NCI-H2171 treated with DMSO at 0.1 percent for 48 hours (cell line): ENCODE data around the gene ARID3A.
"Not testable (repeated sequence)": the region's sequence is repeated elsewhere in the genome, so short reads cannot be mapped to it uniquely, and the experiment has no call there.

Source experiments
- DNase-seq: peaks from one replicate; lab custom pipeline; 2025; lab: John Stamatoyannopoulos, UW

ARID3A gene

DNA sequence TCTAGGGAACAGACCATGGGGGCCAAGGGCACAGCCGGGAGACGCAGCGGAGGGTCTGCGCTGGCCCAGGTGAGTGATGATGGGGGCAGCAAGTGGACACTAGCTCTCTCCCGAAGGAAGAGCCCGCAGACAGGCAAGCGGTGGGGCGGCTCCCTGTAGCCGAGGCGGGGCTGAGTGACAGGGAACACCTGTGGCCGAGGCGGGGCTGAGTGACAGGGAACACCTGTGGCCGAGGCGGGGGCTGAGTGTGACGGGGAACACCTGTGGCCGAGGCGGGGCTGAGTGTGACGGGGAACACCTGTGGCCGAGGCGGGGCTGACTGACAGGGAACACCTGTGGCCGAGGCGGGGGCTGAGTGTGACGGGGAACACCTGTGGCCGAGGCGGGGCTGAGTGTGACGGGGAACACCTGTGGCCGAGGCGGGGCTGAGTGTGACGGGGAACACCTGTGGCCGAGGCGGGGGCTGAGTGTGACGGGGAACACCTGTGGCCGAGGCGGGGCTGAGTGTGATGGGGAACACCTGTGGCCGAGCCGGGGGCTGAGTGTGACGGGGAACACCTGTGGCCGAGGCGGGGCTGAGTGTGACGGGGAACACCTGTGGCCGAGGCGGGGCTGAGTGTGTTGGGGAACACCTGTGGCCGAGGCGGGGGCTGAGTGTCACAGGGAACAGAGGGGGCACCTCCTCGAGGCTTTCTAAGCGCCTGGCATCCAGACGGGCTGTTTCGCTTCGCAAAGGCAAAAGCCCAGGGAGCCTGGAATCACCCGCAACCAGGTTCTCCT is 34.2 kb upstream of the ARID3A start:
- DNase-seq, result not testable (repeated sequence)

DNA sequence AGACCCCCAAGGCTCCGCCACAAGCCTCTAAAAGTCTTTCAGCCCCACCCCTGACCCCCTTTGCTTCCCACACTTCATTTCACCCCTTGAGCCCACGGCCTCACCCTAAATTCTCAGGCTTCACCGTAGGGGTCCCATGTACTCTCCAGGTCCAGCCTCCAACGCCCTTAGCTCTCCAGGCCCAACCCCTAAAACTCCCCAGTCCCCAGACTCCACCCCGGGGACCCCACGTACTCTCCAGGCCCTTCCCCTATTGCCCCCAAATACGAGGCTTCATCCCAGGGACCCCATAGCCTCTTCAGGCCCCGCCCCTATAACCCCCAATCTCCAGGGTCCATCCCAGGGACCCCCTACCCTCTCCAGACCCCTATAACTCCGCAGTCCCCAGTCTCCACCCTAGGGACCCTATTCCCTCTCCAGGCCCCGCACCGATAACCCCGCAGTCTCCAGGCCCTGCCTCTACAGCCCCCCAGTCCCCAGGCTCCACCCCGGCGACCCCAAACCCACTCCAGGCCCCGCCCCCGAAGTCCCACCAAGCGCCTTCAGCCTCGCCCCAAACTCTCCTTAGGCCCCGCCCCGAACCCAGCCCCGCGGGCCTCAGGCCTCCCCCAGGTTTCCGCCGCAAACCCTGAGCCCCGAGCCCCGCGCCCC is 33.5 kb upstream of the ARID3A start:
- DNase-seq, result no peak

DNA sequence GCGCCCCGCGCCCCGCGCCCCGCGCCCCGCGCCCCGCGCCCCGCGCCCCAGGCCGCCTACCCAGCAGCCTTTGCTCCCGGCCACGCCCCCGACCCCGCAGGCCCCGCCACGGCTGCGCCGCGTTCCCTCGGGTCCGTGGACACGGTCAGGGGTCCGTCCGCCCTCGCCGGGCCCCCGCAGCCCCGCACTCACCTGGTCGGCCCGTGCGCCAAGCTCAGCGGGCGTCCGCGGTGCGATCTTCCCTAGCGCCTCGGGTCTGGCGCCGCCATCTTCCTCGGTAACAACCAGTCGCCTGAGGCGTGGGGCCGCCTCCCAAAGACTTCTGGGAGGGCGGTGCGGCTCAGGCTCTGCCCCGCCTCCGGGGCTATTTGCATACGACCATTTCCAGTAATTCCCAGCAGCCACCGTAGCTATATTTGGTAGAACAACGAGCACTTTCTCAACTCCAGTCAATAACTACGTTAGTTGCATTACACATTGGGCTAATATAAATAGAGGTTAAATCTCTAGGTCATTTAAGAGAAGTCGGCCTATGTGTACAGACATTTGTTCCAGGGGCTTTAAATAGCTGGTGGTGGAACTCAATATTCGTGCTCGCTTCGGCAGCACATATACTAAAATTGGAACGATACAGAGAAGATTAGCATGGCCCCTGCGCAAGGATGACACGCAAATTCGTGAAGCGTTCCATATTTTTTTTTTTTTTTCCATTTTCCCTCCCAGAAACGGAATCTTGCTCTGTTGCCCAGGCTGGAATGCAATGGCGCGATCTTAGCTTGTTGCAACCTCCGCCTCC is 32.7 kb upstream of the ARID3A start, which contains the start of the genes MED16 and RNU6-9:
Gene MED16, minus strand, starts transcription at position 294 of the 796 bp plus-strand sequence. CDS start 2,056 bp downstream, outside the sequence.
Gene RNU6-9, plus strand, starts transcription at position 591 of the 796 bp plus-strand sequence.
- DNase-seq, result peak; percentile 94

DNA sequence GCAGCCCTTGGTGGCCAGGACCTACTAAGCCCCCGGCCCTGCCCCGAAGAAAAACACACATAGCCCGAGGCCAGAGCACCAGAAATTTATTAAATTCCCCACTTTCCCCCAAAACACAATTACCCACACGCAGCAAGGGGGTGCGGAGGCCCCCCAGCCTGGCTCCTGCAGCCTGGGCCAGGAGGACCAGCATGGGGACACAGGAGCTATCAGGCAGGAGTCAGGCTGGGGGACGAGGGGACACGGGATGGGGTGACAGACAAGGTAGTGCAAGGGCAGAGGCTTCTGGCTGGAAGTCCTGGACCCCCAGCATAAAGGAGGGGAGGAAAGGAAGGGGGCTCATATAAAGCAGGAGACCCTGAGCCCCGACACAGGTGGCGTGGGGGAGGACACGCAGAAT is 29.4 kb upstream of the ARID3A start:
- DNase-seq, result no peak

DNA sequence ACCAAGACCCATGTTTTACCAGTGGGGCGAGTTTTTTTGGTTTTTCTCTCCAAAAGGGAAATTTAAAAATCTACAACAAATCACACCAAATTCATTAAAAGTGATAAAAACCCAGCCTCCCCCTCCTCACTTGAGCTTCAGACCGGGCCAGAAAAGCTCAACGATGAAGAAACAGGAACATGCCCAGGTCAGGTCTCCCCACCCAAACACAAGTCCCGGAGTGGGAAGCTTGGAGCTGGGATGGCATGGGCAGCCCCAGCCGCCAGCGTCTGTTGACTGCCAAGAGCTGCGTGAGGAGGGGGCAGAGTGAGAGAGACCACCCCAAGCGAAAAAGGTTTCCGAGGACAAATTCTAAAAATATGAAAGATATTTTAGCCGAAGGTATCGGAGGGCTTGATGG is 28.8 kb upstream of the ARID3A start:
- no peak for DNase-seq

DNA sequence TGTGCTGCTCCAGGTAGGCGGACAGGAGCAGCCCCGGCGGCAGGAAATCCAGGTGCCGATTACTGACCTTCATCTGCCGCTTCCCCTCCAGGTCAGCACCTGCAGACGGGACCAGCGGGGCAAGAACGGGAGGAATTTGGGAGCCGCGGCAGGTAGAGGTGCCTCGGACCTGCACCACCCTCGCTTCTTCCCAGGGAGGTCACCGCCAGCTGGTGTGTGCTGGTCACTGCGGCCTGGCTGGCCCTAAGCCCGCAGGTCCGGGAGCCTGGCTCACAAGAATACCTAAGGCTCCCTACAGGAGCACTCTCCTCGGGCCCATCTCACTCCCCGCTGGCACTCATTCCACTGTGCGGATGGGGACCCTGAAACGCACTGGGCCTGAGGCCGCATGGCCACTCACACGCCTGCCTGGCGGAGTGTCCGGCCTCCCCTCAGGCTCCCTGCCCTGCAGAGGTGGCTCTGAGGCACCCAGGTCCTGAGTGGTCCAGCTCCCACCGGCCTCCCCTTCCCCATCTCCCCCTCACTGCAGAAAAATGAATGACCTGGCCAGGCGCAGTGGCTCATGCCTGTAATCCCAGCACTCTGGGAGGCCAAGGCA is 28.3 kb upstream of the ARID3A start:
- DNase-seq, result no peak

DNA sequence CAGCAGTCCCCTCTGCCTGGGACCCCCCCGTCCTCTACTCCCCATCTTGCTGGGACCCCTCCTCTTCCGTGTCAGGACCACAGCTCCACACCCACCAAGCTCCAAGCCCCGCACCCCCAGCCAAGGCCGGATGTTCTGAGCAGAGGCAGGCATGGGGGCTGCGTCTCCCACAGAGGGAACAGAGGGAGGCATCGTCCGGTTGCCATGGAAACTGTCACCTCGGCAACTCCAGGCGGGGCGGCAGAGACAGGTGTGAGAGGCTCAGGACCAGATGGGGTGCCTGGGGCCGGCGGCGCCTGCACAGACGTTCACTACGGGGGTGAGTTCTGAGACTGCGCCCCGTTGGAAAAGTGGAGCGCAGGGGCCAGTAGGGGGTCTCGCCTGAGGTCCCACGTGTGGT is 27.2 kb upstream of the ARID3A start:
- DNase-seq, result peak; percentile 97

DNA sequence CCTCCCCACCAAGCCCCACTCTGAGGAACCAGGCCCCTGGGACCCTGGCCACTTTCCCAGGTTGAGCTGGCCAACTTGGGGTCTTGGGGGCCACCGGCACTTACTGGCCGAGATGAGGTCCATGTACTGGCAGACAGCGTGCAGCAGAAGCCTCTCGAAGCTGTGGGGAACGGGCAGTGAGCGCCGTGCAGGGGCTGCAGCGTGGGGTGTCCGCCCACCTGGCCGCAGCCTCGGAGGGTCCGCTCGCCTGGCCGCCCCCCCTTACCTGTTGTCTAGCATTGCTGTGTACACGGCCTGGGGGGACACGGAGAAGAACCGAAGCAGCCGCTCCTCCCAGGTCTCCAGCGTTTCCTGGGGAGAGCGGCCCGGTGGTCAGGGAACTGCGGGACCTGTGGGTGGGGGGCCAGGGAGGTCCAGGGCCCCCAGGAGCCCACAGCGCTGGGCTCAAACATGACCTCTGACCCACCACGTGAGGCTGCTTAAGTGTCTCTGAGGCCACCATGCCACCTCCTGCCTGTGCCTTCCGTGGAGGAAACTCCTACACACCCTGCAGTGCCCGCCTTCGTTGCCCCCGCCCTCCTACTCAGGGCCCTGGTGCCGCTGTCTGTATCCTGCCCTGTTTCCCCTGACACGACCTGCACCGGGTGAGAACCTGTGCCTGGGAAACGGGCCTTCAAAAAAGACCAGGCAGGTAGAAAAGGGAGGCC is 26.3 kb upstream of the ARID3A start:
- DNase-seq, result no peak

DNA sequence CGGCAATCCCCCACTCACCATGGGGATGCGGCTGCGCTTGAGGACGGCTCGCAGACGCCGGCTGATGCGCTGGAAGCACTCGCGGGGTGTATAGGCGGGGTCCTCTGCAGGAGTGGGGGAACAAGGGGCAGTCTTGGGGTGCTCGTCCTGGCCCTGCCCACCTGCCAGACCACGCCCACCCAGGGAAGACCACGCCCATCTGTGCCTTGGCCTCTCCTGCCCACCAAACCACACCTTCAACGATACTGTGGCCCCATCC is 25.9 kb upstream of the ARID3A start:
- DNase-seq, result no peak

DNA sequence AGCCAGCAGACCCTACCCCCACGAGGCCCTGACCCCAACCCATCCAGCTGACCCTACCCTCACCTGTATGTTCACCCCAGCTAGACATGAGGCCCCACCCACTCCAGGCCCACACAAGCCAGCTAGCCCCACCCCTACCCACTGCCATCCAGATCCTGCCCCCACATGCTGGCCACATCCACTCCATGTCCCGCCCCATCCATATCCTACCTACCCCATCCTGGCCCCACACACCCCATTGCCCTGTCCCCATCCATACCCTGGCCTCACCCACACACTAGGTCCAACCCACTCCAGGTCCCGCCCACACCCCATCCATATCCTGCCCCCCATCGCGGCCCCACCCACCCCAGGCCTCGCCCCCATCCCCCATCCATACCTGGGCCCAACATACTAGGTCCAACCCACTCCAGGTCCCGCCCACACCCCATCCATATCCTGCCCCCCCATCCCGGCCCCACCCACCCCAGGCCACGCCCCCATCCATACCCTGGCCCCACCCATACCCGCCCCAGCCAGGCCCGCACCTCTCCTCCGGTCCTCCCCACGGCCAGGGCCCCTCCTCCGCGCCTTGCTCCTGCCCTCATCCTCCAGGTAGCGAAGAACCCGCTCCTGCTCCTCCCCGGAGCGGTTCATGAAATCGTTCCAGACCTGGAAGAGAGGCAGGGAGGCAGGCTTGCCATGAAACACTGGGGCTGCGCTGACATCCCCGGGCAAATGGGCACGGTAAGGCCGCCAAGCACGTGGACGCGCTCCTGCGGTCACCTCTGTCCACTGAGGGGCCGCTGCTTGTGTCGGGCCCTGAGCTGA is 25.3 kb upstream of the ARID3A start:
- peak; percentile 36 for DNase-seq

DNA sequence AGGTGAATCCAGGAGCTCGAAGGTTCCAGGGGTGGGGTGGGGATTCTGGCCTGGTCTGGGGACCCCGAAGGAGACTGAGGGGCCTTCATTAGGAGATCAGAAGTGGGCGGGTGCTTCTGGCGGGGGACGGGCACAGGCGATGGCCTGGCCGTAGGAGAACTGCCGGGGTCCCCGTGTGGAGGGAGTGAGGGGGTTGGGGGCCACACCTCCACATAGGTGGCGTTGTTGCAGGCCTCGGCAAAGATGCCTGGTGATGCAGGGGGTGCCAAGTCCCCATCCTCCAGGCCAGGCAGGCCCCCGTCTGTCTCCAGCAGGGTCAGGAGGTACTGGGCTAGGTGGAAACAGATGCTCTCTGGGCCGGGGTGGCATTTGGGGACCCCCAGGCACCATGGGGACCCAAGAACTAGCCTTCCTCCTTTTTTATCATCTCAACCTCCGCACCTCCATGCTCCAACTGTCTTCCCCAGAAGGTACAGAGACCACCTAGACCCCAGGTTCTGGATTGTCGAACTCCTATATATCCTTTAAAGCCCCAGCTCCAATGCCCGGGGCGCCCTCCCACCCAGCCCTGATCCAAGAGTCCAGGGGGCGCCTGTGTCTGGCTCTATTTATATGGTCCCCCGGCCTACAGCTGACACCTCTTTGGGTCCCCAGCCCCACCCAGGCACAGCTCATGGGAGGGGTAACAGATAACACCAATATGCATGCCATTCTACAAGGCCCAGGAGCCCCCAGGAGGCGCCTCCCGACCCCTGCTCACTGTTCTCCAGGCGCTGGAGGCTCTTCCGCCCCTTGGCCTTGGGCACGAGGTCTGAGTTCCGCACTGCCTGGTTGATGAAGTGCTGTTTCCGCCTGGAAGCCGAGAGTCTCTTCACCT is 24.4 kb upstream of the ARID3A start:
- DNase-seq, result no peak

DNA sequence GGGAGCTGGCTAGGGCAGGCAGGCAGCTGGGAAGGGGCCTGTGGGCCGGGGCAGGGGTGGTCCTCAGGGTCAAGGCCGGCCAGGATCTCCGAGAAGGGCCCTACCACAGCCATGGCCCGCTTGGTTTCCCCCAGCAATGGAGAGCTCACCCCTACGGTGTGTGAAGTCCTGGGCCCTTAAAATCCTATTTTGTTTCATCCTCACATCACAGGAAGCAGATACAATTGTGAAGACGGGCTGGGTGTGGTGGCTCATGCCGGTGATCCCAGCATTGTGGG is 23.8 kb upstream of the ARID3A start:
- DNase-seq, result no peak

DNA sequence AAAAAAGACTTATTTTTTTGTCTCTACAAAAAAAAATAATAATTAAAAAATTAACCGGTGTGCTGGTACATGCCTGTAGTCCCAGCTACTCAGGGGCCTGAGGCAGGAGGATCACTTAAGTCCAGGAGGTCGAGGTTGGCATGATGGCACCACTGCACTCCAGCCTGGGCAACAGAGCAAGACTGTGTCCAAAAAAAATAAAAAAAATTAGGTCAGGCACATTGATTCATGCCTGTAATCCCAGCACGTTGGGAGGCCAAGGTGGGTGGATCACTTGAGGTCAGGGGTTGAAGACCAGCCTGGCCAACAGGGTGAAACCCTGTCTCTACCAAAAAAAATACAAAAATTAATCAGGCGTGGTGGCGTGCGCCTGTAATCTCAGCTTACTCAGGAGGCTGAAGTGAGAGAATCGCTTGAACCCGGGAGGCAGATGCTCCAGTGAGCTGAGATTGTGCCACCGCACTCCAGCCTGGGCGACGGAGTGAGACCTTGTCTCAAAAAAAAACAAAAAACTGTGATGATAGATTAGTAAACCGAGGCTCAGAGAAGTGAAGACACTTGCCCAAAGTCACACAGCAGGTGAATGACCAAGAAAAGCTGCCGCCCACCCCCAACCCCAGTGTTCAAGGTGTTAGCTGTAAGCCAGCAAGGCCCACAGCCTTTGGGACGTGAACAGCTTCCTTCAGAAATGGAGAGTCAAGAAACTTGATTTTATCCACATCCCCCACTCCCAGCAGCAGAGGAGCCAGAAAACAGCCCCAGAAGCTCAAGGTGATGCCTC is 23.2 kb upstream of the ARID3A start:
- no peak for DNase-seq

DNA sequence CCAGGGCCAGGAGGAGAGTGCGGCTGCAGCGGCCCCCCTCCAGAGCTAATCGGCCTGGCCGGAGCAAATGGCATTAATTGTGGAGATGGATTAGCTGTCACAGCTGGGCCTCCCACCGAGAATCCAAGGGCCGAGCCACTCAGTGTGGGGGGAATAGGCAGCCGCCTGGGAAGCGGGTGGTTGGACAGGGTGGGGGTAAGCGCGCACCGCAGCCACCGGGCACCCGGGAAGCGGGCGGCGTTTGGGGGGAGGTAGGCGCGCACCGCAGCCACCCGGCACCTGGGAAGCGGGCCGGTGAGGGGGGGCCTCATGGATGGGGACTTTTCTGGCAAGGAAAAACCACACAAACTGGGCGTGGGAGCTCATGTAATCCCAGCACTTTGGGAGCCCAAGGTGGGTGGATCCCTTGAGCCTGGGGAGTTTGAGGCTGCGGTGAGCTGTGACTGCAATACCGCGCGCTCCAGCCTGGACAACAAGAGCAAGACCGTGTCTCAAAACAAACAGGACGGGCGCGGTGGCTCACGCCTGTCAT is 22.5 kb upstream of the ARID3A start:
- peak; percentile 31 for DNase-seq

DNA sequence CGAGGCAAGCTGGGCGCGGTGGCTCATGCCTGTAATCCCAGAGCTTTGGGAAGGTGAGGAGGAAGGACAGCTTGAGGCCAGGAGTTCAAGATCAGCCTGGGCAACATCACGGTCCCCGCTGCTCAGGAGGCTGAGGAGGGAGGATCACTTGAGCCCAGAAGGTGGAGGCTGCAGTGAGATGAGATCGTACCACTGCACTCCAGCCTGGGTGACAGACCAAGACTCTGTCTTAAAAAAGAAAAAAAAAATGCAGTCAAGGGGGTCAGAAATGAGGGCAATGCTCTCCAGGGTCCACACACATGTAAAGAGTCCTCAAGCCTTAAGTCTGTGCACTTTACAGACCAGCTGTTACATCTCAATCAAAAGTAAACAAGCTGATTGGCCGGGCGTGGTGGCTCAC is 21.3 kb upstream of the ARID3A start:
- DNase-seq, result no peak

DNA sequence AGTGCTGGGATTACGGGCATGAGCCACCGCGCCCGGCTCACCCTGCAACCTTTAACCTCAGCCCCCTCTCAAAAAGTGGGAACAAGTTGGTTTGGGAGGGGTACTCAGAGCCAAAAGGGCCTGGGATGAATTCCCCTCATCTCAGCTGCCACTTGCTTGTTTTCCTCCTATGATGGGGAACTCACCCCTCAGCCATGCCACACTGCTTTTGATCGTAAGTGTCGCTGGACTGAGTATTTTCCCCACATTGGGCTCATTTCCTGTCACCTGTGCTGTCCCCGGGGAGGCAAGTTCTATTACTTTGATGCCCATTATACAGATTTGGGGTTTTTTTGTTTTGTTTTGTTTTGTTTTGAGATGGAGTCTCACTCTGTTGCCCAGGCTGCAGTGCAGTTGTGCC is 19.4 kb upstream of the ARID3A start:
- DNase-seq, result no peak

DNA sequence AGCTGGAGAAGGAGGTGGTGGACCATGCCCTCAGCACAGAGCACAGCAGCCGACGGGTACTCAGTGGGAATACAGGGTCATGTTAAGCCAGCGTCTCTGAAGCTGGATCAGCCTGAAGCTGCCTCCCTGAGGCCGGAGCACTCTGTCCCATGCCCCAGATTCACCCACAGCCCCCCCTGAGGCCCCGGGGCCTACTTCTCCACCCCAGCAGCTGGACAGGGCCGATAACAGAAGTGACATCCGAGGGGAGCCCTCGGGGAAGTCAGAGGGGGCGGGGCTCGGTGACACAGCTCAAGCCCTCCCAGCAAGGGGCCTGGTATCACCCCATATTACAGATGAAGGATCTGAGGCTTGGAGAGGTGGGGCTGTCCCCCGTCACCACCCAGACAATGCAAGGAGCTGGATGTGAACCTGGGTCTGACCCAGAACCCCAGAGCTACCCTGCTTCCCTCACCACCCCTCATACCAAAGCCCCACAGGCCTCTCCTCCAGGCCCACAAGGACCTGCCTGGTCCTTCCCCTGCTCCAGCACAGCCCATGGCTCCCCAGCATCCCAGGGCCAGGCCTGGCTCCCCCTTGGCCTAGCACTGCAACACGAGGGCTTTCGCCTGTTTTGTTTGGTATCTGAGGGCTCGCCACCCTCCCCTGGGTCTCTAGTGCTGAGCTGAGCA is 18.5 kb upstream of the ARID3A start:
- DNase-seq, result no peak

DNA sequence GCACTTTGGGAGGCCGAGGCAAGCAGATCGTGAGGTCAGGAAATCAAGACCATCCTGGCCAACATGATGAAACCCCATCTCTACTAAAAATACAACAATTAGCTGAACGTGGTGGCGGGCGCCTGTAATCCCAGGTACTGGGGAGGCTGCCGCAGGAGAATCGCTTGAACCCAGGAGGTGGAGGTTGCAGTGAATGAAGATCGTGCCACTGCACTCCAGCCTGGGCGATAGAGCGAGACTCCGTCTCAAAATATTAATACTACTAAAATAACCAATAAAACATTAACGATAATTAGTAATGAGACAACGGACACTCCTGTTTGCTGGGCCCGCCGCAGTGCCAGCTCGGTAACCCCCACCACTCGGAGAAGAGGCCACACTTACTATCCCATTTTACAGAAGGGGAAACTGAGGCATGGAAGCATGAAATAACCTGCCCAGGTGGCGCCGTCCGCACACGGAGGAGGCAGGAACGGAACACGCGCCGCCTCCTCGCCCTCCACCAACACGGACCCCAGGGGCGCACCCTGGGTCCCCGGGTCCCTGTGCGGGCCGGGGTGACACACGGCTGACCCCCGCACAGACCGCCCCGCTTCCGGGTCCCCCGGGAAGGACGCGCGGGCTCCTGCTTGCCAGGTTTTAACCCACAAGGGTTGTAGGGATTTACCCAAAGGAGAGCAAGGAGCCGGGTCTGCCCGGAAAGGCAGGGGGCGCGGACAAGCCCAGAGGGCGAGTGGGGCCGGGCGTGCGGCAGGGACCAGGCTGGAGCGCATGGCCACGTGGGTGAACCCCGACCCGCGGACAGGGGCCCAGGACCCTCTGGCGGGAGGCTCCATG is 14.4 kb upstream of the ARID3A start:
- no peak for DNase-seq
